HK-2 (cell line): ENCODE data around the gene IL13RA2.
A peak's percentile ranks its signal among the peaks of the same experiment; 100 is the strongest.

Source experiments
- DNase-seq: peaks from one replicate; pipeline ENCODE4 v3.0.0-alpha.2; 2018; ENCODE audit not compliant: unreplicated experiment

IL13RA2 gene, protein sequence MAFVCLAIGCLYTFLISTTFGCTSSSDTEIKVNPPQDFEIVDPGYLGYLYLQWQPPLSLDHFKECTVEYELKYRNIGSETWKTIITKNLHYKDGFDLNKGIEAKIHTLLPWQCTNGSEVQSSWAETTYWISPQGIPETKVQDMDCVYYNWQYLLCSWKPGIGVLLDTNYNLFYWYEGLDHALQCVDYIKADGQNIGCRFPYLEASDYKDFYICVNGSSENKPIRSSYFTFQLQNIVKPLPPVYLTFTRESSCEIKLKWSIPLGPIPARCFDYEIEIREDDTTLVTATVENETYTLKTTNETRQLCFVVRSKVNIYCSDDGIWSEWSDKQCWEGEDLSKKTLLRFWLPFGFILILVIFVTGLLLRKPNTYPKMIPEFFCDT

DNA sequence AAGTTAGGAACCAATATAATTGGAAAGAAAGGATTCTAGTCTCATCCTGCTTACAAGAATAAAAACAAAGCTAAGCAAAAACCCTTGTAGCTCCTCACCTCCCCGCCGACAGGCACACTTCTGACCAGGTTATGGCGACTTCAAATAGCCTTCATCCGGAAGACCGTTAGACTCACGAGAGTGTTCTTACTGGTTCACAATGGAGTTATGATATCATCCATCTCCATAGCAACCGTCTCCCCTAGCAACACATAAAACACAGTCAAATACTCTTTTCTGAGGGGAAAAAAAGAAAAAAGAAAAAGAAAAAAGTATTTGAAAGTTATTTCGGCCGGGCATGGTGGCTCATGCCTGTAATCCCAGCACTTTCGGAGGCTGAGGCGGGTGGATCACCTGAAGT is at the start of gene IL13RA2:
Gene IL13RA2, minus strand, starts transcription at position 162 of the 400 bp plus-strand sequence. CDS start 347 bp downstream, outside the sequence.
- DNase-seq: no peak

DNA sequence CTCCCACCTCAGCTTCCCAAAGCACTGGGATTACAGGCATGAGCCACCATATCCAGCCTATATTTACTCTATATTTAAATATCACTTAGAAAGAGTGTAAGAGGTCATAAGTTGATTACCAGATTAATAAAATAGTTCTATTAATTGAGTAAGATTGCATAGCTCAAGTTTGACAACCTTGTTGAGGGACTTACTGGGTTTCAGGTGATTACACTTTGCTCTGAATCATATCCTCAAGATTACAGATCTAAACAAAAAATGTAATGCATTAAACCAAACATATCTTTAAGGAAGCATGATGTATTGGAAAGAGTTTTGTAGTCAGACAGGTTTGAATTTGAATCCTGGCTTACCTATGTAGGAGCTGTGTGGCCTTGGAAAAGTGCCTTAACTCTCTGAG is 47.9 kb upstream of the IL13RA2 start:
- DNase-seq: no peak

DNA sequence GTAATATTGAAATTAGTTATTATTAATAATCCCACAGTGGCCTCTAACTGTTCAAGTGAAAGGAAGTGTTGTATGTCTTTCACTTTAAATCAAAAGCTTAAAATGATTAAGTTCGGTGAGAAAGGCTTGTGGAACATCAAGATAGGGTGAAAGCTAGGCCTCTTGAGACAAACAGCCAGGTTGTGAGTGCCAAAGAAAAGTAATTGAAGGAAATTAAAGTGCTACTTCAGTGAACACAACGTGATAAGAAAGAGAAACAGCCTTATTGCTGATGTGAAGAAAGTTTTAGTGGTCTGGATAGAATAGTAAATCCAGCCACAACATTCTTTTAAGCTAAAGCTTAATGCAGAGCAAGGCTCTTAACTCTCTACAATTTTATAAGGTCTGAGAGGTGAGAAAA is 42.6 kb upstream of the IL13RA2 start:
- DNase-seq: no peak

DNA sequence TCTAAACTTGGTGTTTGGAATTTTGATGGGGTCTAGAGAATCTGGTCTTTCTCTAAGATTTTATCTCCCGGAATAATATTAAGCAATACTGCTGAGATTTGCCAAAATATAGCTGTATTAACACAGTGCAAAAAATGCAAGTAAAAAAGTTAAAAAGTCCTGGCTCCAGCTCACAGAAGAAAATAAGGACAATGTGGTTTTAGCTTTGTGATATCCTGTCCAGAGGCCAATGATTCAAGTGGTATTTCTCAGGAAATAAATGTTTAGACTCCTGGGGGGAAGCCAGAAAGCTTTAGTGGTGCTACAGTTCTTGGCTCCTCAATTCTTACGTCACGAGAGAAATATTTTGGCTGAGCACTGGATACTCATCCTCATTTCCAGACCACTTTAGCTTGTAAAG is 40.9 kb upstream of the IL13RA2 start:
- no peak for DNase-seq

DNA sequence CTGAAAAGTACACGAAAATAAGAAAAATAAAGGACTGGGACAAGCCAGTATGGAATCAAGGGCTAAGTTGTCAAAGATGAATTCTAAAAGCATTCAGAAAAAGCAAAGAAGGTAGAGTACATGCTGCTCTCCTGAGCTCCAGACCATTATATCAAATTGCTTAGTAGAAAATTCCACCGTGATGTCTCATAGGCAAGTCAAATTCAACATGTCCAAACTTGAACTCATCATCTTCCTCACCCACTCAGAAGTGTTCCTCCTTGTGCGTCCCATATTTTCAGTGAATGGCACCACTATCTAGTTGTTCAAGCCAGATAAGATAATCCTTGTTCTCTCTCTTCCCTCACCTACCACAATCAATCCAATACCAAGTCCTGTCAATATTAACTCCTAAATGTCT is 37.5 kb upstream of the IL13RA2 start:
- DNase-seq: no peak

DNA sequence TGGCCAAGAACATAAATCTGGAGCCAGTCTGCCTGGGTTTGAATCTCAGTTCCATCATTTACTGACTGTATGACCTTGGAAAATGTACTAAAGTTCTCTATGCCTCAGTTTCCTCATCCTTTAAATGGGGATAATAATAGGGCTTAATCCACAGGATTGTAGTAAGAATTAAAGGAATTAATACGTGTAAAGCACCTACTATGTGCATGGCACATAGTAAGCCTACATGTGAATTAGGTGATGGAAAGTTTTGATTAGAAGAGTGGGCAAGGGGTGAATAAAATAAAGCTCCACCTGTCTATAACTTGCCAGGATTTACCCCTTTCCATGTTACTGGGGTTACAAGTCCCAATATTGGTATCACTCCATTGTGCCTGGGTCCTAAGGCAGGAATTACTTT is 35.8 kb upstream of the IL13RA2 start:
- DNase-seq: no peak

DNA sequence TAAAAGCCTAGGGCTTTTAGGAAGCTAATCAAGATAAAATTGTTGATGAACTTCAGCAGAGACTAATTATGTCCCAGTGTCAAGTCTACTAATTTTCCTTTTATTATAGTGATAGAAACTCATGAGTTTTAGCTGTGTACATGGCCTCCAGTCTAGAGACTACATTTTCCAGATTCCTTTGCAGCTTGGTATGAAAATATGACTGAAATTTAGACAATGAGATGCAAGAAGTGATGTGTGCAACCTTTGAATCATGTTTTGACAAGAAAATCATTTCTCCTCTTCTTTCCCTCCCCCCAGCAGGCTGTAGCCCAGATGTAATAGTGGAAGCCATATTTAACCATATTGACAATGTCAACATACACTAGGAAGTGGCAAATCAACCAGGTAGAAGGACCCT is 30.3 kb upstream of the IL13RA2 start:
- no peak for DNase-seq

DNA sequence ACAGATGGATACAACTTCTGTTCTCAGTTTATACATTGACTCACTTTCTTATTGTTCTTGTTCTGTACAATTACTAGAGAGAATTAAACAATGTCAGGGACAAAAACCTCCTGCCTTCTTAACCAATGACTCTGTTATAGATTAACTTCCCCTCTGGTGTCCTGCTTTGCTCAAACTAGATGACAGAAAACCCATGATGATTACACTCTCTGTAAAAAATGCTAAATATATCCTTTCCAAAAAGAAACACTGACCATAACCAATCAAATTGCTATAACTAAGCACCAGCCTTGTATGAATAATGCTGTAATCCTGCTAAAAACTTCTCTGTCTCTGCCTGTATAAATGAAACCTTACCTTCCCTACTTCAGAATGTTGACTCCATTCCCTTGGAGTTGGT is 29.8 kb upstream of the IL13RA2 start:
- DNase-seq: no peak

DNA sequence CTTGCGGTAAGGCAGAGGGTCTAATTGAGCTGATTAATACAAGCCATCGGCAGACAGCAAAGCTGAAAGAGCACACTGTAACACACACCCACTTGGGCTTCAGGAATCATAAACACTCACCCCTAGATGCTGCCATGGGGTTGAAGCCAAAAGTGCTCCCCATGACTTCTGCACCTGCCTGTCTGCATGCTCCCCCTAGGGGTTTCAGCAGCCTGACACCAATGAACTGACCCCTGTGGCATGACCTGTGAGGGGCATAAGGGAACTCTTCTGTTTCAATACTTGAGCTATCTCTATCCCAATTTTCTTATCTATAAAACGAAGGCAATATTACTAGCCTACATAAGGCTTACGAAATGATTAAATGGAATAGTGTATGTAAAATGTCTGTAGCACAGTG is 23.0 kb upstream of the IL13RA2 start:
- no peak for DNase-seq

DNA sequence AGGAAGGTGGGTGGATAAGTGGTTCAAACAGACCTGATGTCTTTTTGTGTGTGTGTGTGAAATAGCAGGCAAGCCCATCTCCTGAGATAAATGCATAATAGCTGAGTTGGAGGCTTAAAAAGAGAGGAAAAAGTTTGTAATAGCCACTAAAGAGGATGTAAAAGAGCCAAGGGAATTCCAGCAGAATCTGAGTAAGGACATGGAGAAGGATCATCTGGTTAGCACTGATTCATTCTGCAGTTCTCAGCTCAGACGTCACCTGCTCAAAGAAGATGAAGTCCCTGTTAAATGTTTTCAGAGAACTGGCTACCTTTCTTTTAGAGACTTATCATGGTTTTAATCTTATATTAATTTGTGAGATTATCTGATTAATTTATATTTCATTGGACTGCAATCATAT is 21.0 kb upstream of the IL13RA2 start:
- no peak for DNase-seq

DNA sequence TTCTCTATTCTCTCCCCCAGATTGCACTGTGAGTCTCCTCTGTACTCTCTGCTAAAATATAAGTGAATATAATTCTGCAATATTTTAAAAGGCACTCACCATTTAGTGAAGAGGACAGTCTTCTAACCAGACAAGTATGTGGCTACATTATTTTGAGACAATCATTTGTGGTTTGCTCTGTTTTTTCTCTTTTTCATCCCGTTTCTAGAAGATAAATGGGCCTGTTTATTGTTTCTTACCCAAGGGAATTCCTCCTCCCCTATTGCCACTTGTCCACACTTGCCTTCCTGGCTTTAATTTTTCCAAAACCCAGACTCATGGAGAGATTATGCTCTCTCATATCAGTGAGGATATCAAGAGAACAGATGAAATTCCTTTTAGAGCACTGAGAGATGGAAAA is 18.6 kb upstream of the IL13RA2 start:
- no peak for DNase-seq

DNA sequence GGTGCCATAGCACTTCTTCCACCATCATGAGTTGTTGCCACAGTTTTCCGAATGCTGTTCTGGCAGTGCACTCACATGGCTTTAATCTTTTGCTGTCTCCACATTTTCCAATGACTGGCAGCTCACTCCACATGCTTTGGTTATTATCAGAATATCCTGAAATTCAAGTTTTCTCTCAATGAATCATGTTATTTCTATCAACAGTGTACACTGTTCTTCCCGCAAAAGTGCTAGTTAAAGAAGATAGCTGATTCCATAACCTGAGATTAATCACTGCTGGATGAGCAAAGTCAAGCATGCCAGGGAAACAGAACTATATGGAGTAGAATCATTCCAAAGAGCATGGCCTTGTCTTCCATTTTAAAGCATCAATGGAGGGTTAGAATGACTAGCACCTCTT is 14.6 kb upstream of the IL13RA2 start:
- DNase-seq: no peak

DNA sequence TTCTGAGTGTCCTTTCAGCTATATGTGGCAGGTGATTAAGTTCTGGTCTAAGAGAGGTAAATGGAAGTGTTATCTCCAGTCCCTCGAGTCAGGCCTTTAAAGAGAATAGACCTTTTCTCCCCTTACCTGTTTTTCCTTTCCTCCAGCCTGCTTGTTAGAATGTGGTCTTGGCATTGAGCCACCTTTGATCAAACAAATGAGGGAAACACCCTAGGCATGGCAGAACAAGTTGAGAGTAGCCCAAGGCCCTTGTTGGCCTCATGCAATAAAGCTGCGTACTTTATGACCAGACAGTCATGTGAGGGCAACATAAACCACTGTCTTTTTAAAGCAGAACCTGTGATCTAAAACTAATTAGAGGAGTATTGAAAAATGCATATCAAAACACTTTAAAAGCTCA is 13.2 kb upstream of the IL13RA2 start:
- DNase-seq: no peak

DNA sequence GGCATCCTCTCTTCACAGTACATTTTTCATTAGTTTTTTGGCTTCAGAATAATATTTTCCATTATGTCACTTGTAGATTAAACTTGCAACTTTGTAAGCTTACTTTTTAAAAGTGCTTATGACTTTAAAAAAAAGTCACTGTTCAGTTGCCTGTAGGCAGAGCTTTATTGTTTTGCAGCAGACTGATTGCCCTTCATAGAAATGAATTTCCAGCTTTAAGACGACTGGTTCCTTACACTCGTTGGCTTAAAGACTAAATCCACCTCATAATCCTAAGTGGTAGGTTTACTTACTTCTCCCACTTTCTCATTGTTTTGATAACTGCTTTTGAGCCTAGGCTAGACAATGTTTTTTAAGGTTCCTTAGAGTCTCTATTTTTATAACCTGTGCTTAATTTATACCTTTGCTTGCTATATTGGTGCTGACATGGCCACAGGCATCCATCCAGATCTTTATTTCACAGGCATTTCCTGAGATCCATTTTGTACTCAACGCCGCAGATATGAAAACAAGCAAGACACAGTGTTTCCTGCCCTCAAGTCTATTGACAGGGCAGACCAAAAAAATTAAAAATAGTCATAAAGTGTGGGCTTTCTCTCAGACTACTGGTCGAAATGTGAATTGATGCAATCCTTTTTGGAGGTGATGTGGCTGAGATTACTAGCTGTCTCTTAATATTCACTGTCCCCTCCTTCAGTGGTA is 12.6 kb upstream of the IL13RA2 start:
- DNase-seq: no peak

DNA sequence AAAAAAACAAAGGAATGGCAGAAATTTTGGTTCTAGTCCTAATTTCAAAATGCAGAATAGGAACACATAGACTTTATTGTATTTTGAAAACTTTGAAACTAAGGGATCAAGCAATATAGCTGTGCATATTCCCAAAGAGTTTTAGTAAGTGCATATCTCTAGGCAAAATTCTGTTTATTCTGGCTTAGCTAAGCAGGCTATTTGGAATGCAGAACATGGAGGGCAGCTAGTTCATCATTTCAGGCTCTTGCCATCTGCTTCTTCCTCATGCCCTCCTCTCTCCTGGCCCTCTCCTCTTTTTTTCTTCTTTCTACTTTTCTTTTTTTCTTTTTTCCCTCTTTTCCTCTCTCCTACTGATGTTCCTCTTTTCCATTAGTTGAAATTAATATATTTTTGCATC is 12.0 kb upstream of the IL13RA2 start:
- no peak for DNase-seq

DNA sequence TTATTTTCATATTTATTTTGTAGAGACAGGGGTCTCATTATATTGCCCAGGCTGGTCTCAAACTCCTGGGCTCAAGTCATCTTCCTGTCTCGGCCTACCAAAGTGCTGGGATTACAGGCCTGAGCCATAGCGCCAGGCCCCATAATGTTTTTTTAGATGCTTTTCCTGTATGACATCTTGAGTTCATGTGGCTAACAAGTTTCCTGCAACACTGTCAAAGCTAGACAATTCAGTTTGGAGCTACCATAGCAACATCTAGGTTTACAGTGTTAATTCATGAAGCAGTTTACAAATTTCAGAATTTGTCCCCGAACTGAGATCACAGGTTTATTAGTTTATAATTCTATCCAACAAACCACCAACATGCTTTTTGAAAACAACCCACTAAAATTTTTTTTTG is 6.4 kb upstream of the IL13RA2 start:
- DNase-seq: no peak

DNA sequence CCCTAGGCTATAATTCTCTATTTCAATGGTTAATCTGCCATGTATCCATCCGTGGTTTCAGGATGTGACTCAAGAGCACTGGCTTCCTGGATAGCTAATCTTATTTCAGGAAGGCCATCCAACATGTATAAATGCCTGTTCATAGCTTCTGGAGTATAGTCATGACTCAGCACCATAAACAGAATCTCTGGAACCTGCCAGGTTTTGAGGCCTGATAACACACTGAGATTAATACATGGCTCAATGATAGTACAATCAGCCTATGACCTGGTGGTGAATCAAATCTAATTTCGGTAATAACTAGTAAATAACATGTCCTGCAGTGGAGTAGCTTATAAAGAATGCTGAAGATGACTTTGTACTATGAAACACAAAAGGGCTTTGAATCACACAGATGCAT is 5.7 kb upstream of the IL13RA2 start:
- peak; percentile 2 for DNase-seq

DNA sequence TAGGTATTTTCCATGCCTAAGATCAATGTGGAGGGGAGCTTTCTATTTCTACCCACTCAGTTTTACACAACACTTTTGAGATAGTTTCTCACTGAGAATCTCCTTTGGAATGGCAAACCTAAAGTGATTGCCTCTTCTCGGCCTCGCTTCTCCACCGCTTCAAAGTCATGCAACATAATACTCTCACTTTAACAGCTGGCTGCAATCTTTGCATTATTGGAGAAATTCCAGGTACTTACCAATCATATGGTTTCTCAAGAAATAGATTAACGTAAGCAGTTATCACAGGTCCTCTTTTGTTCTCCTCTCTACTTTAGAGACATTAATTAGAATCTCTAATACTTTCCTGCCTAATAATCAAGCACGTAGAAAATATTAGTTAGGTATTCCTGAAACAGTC is 3.7 kb upstream of the IL13RA2 start:
- DNase-seq: no peak

DNA sequence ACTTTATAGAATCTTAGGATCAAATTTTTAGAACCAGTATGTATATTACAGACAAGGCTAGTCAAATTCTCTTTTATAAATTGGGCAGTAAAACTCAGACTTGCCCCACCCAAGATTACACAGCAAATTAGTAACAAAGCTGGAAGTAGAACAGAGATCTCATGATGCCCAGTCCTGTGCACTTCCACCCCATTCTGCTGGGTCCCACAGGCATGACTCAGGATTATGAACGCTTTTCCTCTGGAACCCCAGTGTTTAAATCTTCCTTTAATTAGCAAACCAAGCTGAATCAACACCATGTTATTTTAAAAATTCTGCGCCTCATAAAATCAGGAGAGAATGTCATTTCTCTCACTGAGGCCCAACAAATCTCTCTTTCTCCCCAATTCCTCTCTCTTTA is 1.5 kb upstream of the IL13RA2 start:
- no peak for DNase-seq

DNA sequence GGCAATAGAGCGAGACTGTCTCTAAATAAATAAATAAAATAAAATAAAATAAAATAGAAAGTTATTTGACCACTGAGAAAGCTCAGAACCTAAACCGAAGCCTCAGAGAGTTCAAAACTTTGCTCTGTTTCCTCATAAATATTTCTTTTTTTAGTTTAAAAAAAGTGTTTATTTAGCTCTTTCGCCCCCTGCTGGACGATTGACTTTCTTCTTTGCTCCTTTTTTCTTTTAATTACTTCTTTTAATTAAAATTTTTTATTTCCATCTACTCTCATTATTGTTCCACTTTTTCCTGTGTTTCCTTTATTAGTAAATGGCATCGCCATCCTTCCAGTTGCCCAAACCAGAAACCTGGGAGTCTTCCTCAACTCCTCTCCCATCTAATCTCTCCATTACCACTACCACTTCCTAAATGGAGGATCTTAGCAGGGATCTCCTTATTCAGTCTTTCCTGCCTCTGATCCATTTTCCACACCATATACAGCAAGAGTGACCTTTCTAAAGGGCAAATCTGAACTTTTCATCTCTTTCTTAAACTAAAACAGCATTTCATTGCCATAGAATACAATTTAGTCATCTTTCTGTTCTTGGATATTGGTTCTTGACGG is 728 bp upstream of the IL13RA2 start:
- DNase-seq: no peak

DNA sequence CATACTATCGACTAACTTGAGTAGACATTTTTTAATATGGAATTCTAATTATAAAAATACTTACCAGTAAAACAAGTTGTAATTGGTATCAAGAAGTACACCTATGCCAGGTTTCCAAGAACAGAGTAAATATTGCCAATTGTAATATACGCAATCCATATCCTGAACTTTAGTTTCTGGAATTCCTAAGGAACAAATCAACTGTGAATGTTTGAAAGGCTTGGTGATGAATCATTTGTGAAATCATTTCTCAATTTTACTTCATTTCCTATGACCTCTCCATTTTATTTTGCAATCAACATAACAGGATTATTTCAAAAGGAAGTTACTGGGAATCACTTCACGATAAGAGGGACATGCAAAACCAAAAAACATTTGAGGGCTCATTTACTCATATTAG is 3.7 kb downstream of the IL13RA2 start:
- no peak for DNase-seq

DNA sequence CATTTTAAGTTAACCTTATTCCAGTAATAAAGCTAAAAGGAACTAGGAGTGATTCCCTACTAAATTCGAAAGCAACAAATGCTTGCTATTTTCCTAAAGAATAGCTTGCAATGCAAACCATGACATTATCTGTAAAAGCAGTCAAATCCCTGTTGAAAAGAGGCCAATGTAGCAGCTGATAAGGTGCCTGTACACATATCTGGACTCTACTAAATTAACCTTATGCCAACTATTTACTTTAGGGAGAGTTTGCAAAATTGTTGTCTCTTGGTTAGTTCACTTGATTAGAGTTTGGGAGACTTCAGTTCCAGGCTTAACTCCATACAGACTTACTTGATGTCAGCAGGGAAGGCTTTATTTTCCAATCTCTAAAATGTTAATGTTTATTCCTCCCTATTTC is 6.0 kb downstream of the IL13RA2 start:
- no peak for DNase-seq

DNA sequence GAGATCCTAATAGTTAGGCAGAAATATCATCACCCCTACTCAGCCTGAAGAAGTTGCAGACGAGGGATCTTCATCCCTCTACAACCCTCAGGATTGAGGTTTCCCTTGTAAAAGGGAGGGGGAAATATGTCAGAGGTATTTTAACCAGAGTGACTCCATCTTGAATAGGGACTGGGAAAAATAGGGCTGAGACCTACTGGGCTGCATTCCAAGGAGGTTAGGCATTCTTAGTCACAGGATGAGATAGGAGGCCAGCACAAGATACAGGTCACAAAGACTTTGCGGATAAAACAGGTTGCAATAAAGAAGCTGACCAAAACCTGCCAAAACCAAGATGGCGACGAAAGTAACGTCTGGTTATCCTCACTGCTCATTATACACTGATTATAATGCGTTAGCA is 17.5 kb downstream of the IL13RA2 start:
- DNase-seq: no peak
